CD4-positive, CD25-positive, alpha-beta regulatory T cell (primary cell): ENCODE measurements around the gene MED9. TPM values are rescaled to one million over a fixed set of nuclear protein-coding genes. Genes with fewer than 3 reads are reported as not detected.

Source experiments
- ATAC-seq, 2 donors: fragments of 150-1000 bp; cut with Tn5 transposase; one replicate each; pipeline ENCODE4 v1.10.0; 2021; ENCODE audit warnings: low read depth in 2 of 2, moderate number of reproducible peaks in 2 of 2, moderate library complexity in 1 of 2
- DNase-seq, 3 donors: peaks; one replicate each; pipeline versions ENCODE4 v3.0.0 to v3.0.0-alpha.2; 2012 to 2022; ENCODE audit warnings: mixed read lengths in 1 of 3
- H3K27ac ChIP-seq: one replicate; pipeline ENCODE4 v1.7.0; 2013; ENCODE audit warnings: mild to moderate bottlenecking, low read length; ENCODE audit not compliant: insufficient read depth, poor library complexity, severe bottlenecking
- H3K27me3 ChIP-seq: one replicate; pipeline ENCODE4 v1.7.0; 2013; ENCODE audit warnings: low read length; ENCODE audit not compliant: control insufficient read depth, insufficient read depth
- H3K36me3 ChIP-seq: one replicate; pipeline ENCODE4 v1.7.0; 2013; ENCODE audit warnings: mild to moderate bottlenecking, low read length, moderate library complexity; ENCODE audit not compliant: control insufficient read depth, insufficient read depth
- H3K4me1 ChIP-seq: 2 replicates; pipeline ENCODE4 v1.7.0; 2013; ENCODE audit warnings: mild to moderate bottlenecking, low read length; ENCODE audit not compliant: insufficient read depth, control insufficient read depth, poor library complexity, severe bottlenecking
- H3K4me3 ChIP-seq: one replicate; pipeline ENCODE4 v1.7.0; 2013; ENCODE audit warnings: low read depth, mild to moderate bottlenecking, low read length, moderate library complexity
- H3K9me3 ChIP-seq, 2 experiments: 1 replicate in 1 of 2; 2 replicates in 1 of 2; pipeline ENCODE4 v1.7.0; 2013; ENCODE audit warnings: low read length in 2 of 2, mild to moderate bottlenecking in 1 of 2, moderate library complexity in 1 of 2; ENCODE audit not compliant: control insufficient read depth in 2 of 2
- H3K27ac Mint-ChIP-seq, 3 donors: one replicate each; pipeline ENCODE4 v1.8.0; 2020 to 2022; ENCODE audit warnings: mild to moderate bottlenecking in 3 of 3, mixed read lengths in 3 of 3, moderate library complexity in 2 of 3
- H3K27me3 Mint-ChIP-seq: one replicate; pipeline ENCODE4 v1.8.0; 2022; ENCODE audit warnings: mild to moderate bottlenecking, mixed read lengths
- H3K36me3 Mint-ChIP-seq: one replicate; pipeline ENCODE4 v1.8.0; 2020; ENCODE audit warnings: mixed read lengths
- H3K4me1 Mint-ChIP-seq, 4 donors: one replicate each; pipeline ENCODE4 v1.8.0; 2020 to 2022; ENCODE audit warnings: mixed read lengths in 4 of 4, mild to moderate bottlenecking in 1 of 4
- H3K4me3 Mint-ChIP-seq, 4 donors: one replicate each; pipeline ENCODE4 v1.8.0; 2020 to 2022; ENCODE audit warnings: mild to moderate bottlenecking in 4 of 4, mixed read lengths in 4 of 4, moderate library complexity in 3 of 4
- H3K9me3 Mint-ChIP-seq, 7 donors: one replicate each; pipeline ENCODE4 v1.8.0; 2020 to 2022; ENCODE audit warnings: mixed read lengths in 7 of 7, mild to moderate bottlenecking in 3 of 7, moderate library complexity in 2 of 7
- polyA plus RNA-seq, 4 donors: library from polyadenylated mRNA; unstranded; fragments of 300-500 nt; fragmentation: Illumina TruSeq; gene quantifications; one replicate each; pipeline ENCODE4 v1.2.3, GENCODE V29; 2021
- total RNA-seq: library from RNA; stranded (reverse); gene quantifications from one replicate; pipeline ENCODE4 v1.2.3, GENCODE V29; 2022

Gene MED9
- total and polyA plus RNA-seq, 5 donors from 2014 or later, result 13.7 to 21.6 (median 16.1) TPM

DNA sequence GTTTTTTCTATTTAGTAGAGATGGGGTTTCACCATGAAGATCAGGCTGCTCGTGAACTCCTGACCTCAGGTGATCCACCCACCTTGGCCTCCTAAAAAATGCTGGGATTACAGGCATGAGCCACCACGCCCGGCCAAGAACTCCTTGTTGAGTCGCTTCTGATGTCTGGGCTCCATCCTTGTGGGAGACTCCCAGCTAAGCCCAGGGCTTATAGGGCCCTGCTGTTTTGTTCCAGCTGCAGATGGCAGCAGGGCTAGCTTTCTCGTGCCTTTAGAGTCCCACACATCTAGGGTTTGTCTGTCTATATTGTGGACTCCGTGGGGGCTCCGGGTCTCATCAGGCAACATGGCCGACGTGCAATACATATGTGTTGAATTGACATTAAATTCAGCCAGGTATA, 39.3 kb upstream of the MED9 start:
- no peak for DNase-seq
- Mint-ChIP-seq H3K4me1 (peaks cover 0 to 19% (median 4%) of the 10 kb centered on the region in 4 donors), H3K9me3 (peaks cover 0 to 2% (median 0%) of the 10 kb centered on the region in 7 donors), H3K4me3 (no peak overlapping the region), H3K27me3 (no peaks in the 10 kb centered on the region), H3K27ac (no peak overlapping the region), H3K36me3 (no peaks in the 10 kb centered on the region)
- Histone ChIP-seq H3K27me3 (no peaks in the 10 kb centered on the region), H3K4me1 (peaks cover 3% of the 10 kb centered on the region), H3K4me3 (no peak overlapping the region), H3K36me3 (no peaks in the 10 kb centered on the region), H3K9me3 (no peaks in the 10 kb centered on the region), H3K27ac (no peak overlapping the region)
- no peak for ATAC-seq

- Mint-ChIP-seq H3K27me3 (no peaks in the 10 kb centered on the region), H3K9me3 (peaks cover 0 to under 1% (median 0%) of the 10 kb centered on the region in 7 donors), H3K4me1 (peaks cover 0 to 19% (median 4%) of the 10 kb centered on the region in 4 donors), H3K4me3 (no peak overlapping the region), H3K27ac (no peak overlapping the region), H3K36me3 (no peaks in the 10 kb centered on the region)
- no peaks in the 10 kb centered on the region for H3K27me3 ChIP-seq
- H3K4me3 ChIP-seq, result no peak overlapping the region
- peaks cover 3% of the 10 kb centered on the region for H3K4me1 ChIP-seq
- DNase-seq, result no peak
- ATAC-seq, result no peak
- H3K27ac ChIP-seq, result no peak overlapping the region
- no peaks in the 10 kb centered on the region for H3K36me3 ChIP-seq
- H3K9me3 ChIP-seq, result no peaks in the 10 kb centered on the region
Observed at GRCh38 chr17:17437893-17438292, 38.9 kb upstream of the MED9 start.

DNA sequence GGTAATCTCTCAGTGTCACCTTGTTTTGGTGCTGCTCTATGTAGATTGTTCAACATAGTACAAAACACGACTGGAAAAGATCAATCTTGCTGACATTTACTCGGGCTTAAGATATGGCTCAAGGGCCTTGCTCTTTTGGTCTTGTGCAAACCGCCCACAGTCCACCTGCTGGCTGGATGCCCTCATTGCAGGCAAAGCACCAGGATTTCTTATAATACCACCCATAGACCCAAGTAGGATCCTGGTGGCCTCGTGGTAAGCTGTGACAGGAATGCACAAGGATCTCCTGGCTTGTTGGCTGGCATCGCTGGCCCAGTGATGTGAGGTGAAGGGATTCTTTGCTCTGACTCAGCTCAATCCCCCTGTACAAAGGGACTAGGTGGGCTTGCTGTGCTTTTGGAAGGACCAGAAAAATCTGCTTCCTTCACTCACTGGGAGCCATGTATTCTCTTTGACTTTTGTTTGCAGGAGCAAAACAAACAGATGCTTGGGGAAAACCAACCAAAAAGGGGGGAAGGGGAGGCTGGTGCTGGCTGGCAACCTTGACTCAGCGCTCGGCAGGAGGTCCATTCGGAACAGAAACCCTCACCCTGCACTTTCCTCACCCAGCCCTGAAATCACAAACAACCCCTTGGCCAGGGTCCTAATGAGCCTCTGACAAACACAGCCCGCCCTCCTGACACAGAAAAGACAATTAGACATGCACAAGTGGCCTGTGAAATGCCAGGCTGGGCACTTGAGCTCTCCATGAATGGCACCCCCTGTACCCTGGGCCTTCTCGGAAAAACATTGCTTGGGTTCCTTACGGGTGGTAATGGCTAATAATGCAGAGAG, 36.6 kb upstream of the MED9 start:
- Mint-ChIP-seq H3K4me3 (no peak overlapping the region), H3K36me3 (no peaks in the 10 kb centered on the region), H3K9me3 (no peaks in the 10 kb centered on the region), H3K4me1 (peaks cover 0 to 9% (median 4%) of the 10 kb centered on the region in 4 donors), H3K27ac (peak overlapping the region in 1 of 3 donors; percentile 53), H3K27me3 (peaks cover 5% of the 10 kb centered on the region)
- Histone ChIP-seq H3K9me3 (no peaks in the 10 kb centered on the region), H3K4me1 (peaks cover 3% of the 10 kb centered on the region), H3K36me3 (no peaks in the 10 kb centered on the region), H3K27ac (no peak overlapping the region), H3K27me3 (no peaks in the 10 kb centered on the region), H3K4me3 (no peak overlapping the region)
- DNase-seq, result peak; percentile 57 to 81 (median 72)
- peak; percentile 64 to 74 for ATAC-seq

- Mint-ChIP-seq H3K4me3 (no peak overlapping the region), H3K27ac (peak overlapping the region in 2 of 3 donors; percentile 9 to 62), H3K4me1 (peaks cover 0 to 9% (median 4%) of the 10 kb centered on the region in 4 donors), H3K36me3 (no peaks in the 10 kb centered on the region), H3K9me3 (no peaks in the 10 kb centered on the region), H3K27me3 (peaks cover 5% of the 10 kb centered on the region)
- H3K36me3 ChIP-seq, result no peaks in the 10 kb centered on the region
- no peak overlapping the region for H3K27ac ChIP-seq
- H3K27me3 ChIP-seq, result no peaks in the 10 kb centered on the region
- ATAC-seq, result no peak
- H3K9me3 ChIP-seq, result no peaks in the 10 kb centered on the region
- H3K4me1 ChIP-seq, result peaks cover 3% of the 10 kb centered on the region
- no peak overlapping the region for H3K4me3 ChIP-seq
- no peak for DNase-seq
Observed at GRCh38 chr17:17440938-17441675, 35.7 kb upstream of the MED9 start.

DNA sequence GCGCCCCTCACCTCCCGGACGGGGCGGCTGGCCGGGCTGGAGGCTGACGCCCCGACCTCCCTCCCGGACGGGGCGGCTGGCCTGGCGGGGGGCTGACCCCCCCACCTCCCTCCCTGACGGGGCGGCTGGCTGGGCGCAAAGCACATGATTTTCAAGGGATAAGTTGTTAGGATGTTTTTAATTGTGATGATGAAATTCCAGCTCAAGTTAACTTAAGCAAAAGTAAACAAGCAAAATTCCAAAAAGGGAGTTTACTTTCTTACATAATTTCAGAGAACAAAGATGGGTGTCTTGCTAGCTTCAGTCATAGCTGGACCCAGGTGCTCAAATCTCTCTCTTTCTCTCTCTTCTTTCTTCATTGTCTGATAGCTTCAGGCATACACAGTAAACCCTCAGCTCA, 33.6 kb upstream of the MED9 start:
- no peak overlapping the region for H3K27ac Mint-ChIP-seq
- Histone ChIP-seq H3K4me3 (no peak overlapping the region), H3K27ac (no peak overlapping the region), H3K36me3 (no peaks in the 10 kb centered on the region), H3K27me3 (no peaks in the 10 kb centered on the region), H3K9me3 (no peaks in the 10 kb centered on the region), H3K4me1 (peaks cover 3% of the 10 kb centered on the region)
- DNase-seq, result no peak
- peaks cover 0 to 2% (median 0%) of the 10 kb centered on the region in 7 donors for H3K9me3 Mint-ChIP-seq
- peaks cover 0 to 9% (median 4%) of the 10 kb centered on the region in 4 donors for H3K4me1 Mint-ChIP-seq
- no peaks in the 10 kb centered on the region for H3K36me3 Mint-ChIP-seq
- no peak for ATAC-seq
- H3K4me3 Mint-ChIP-seq, result no peak overlapping the region
- peaks cover 5% of the 10 kb centered on the region for H3K27me3 Mint-ChIP-seq

DNA sequence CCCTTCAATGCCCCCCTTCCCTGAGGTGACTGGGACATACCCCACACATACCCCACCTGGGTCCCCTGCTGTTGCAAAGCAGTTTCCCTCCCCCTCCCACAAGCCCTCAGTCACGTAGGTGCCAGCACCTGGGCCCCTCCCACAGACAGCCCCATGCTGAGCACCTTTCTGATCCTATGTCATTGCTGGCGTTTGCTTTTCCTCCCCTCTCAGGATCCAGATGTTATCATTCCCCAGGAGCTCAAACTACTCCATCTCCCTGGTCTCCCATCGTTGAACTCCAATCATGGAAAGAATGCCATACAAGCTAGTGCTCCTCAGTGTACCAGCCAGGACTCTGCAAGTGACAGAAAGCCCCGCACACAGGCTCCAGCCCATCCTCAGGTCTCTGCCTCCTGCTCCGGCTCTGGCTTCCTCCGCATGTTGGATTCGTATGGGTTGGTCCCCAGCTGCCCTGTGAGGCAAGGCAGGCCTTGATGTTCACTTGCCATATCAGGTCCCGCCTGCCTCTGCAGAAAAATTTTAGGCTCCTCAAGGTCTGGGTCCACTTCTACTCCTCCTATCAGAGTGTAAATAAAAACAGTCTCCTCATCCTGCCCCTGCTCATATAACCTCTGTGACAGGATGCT, 31.4 kb upstream of the MED9 start:
- ATAC-seq (no peak), DNase-seq (no peak)
- Histone ChIP-seq H3K27me3 (no peaks in the 10 kb centered on the region), H3K4me3 (no peak overlapping the region), H3K9me3 (no peaks in the 10 kb centered on the region), H3K4me1 (no peaks in the 10 kb centered on the region), H3K36me3 (no peaks in the 10 kb centered on the region), H3K27ac (no peak overlapping the region)
- no peak overlapping the region for H3K4me3 Mint-ChIP-seq
- no peak overlapping the region for H3K27ac Mint-ChIP-seq
- H3K27me3 Mint-ChIP-seq, result peaks cover 10% of the 10 kb centered on the region
- peaks cover 0 to 2% (median 0%) of the 10 kb centered on the region in 7 donors for H3K9me3 Mint-ChIP-seq
- no peaks in the 10 kb centered on the region for H3K36me3 Mint-ChIP-seq
- H3K4me1 Mint-ChIP-seq, result no peaks in the 10 kb centered on the region

DNA sequence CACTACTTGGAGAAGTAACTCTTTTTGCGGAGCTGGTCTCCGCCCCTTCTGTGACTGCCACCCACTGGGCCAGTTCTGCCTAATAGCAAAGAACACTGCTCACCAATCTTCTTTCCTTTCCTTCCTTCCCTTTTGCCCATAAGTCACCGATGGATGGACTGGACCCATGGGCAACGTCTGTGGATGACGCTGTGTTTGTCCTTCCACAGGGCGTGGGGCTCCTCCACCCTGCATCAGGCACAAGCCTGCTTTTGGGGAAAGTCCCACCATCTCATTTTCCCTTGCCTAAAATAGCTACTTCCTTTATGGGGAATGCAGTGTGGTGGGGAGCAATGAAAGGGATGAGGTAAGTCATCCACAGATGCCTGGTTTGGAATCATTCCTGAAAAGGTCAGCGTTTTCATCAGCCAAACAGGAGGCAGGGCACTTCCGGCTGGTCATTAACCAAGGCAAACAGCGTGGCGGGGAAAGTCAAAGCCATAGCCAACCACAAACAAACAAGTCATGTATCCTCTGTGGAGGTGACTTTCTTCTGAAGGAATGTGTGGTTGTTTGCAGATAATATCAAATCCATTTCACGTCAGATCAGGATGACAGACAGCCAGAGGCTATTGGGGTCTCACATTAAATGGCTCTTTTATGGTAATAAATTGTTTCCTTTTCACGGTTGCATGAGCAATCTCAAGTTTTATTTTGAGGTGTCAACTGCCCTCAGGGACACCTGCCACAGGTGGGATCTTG, 30.7 kb upstream of the MED9 start:
- Histone ChIP-seq H3K4me3 (no peak overlapping the region), H3K36me3 (no peaks in the 10 kb centered on the region), H3K9me3 (no peaks in the 10 kb centered on the region), H3K27ac (no peak overlapping the region), H3K4me1 (no peaks in the 10 kb centered on the region), H3K27me3 (no peaks in the 10 kb centered on the region)
- Mint-ChIP-seq H3K36me3 (no peaks in the 10 kb centered on the region), H3K4me1 (no peaks in the 10 kb centered on the region), H3K4me3 (no peak overlapping the region), H3K9me3 (peaks cover 0 to 2% (median 0%) of the 10 kb centered on the region in 7 donors), H3K27me3 (peaks cover 10% of the 10 kb centered on the region), H3K27ac (no peak overlapping the region)
- DNase-seq, result no peak
- ATAC-seq, result no peak
